Choroid plexus epithelial cell (primary cell): ENCODE measurements around the gene MEIS2.

Experiments used
- DNase-seq: peaks from one replicate; pipeline ENCODE4 v3.0.0-alpha.2; 2010; ENCODE audit warnings: low read depth
- H3K4me3 ChIP-seq: 2 replicates; pipeline ENCODE4 v1.5.1; 2011; ENCODE audit warnings: low read depth, mild to moderate bottlenecking, control low read depth, low read length, moderate library complexity
- CTCF ChIP-seq: conservative IDR thresholded peaks from 2 replicates; pipeline ENCODE4 v1.5.1; 2011; ENCODE audit warnings: low read depth, mild to moderate bottlenecking, control low read depth, inconsistent platforms, low read length, moderate library complexity

The MEIS2 gene

GRCh38 chr15:37054336-37054735 lies 46.0 kb downstream of the MEIS2 start:
- H3K4me3 ChIP-seq, result no peak overlapping the region
- no peak for DNase-seq
- no peak for TF ChIP-seq CTCF

GRCh38 chr15:37053166-37053565 lies 47.2 kb downstream of the MEIS2 start:
- peak; percentile 67 for DNase-seq
- no peak for TF ChIP-seq CTCF
- no peak overlapping the region for H3K4me3 ChIP-seq

- no peak for DNase-seq
These were observed 50.0 kb downstream of the MEIS2 start for GRCh38 chr15:37050345-37050744.

GRCh38 chr15:37046876-37047614 lies 53.3 kb downstream of the MEIS2 start:
- no peak for TF ChIP-seq CTCF
- DNase-seq, result peak; percentile 82
- no peak overlapping the region for H3K4me3 ChIP-seq

More at GRCh38 chr15:37050345-37050744, 50.0 kb downstream of the MEIS2 start:
- no peak for TF ChIP-seq CTCF
- H3K4me3 ChIP-seq, result no peak overlapping the region

GRCh38 chr15:37045859-37046740 lies 54.2 kb downstream of the MEIS2 start:
- peak overlapping the region; percentile 4 for H3K4me3 ChIP-seq
- TF ChIP-seq CTCF, result no peak
- DNase-seq, result peak; percentile 47

GRCh38 chr15:37044915-37045648 lies 55.3 kb downstream of the MEIS2 start:
- TF ChIP-seq CTCF, result no peak
- DNase-seq, result no peak
- no peak overlapping the region for H3K4me3 ChIP-seq
